ENCODE data around the gene ELF3.
"Not testable (repeated sequence)": the region's sequence is repeated elsewhere in the genome, so short reads cannot be mapped to it uniquely, and the experiment has no call there.

ELF3 gene

GRCh38 chr1:202010180-202011015, at the start of gene ELF3:
TSS of gene ELF3 (plus strand) at chr1:202010587. CDS start at chr1:202011137, 550 bp downstream.
- Histone ChIP-seq H3K27me3 (ENCODE audit: control insufficient read depth, insufficient read depth, low read length) (no peaks in the 10 kb centered on the region), H3K4me3 (ENCODE audit: low read length) (peak within 1 kb of the TSS; percentile 32; the same call in 1 of the 2 replicates), H3K36me3 (ENCODE audit: control insufficient read depth, insufficient read depth, low read length) (peaks cover 4% of the 10 kb centered on the region; the same call in 1 of the 2 replicates), H3K9me3 (ENCODE audit: control insufficient read depth, insufficient read depth, low read length) (no peaks in the 10 kb centered on the region), H3K27ac (ENCODE audit: low read length) (no peak within 1 kb of the TSS), H3K4me1 (ENCODE audit: control insufficient read depth, insufficient read depth, low read length) (peaks cover 10% of the 10 kb centered on the region; the same call in 1 of the 2 replicates)
- WGBS (ENCODE audit: insufficient coverage, insufficient read length) = no CpG with 5 or more reads among the region's 24 CpGs
- DNase-seq (ENCODE audit: low read depth, low spot score) = peak; percentile 93

GRCh38 chr1:201962382-201962781, 48.0 kb upstream of the ELF3 start:
- not testable (repeated sequence) for H3K27me3 ChIP-seq (ENCODE audit: control insufficient read depth, insufficient read depth, low read length); H3K4me1 ChIP-seq (ENCODE audit: control insufficient read depth, insufficient read depth, low read length); H3K27ac ChIP-seq (ENCODE audit: low read length); DNase-seq (ENCODE audit: low read depth, low spot score); H3K9me3 ChIP-seq (ENCODE audit: control insufficient read depth, insufficient read depth, low read length); H3K4me3 ChIP-seq (ENCODE audit: low read length)
- peaks cover 19% of the 10 kb centered on the region for H3K36me3 ChIP-seq (ENCODE audit: control insufficient read depth, insufficient read depth, low read length)
- whole genome bisulfite sequencing (ENCODE audit: insufficient coverage, insufficient read length) = no CpG with 5 or more reads among the region's 10 CpGs

- no peak for DNase-seq (ENCODE audit: low read depth, low spot score)
- H3K36me3 ChIP-seq (ENCODE audit: control insufficient read depth, insufficient read depth, low read length) = peaks cover 15% of the 10 kb centered on the region
- H3K9me3 ChIP-seq (ENCODE audit: control insufficient read depth, insufficient read depth, low read length) = no peaks in the 10 kb centered on the region
- H3K27me3 ChIP-seq (ENCODE audit: control insufficient read depth, insufficient read depth, low read length) = no peaks in the 10 kb centered on the region
- WGBS (ENCODE audit: insufficient coverage, insufficient read length) = no CpG with 5 or more reads among the region's 1 CpG
- H3K4me3 ChIP-seq (ENCODE audit: low read length) = no peak overlapping the region
- H3K4me1 ChIP-seq (ENCODE audit: control insufficient read depth, insufficient read depth, low read length) = no peaks in the 10 kb centered on the region
- no peak overlapping the region for H3K27ac ChIP-seq (ENCODE audit: low read length)
Observed at GRCh38 chr1:201964261-201964660, 46.1 kb upstream of the ELF3 start.

GRCh38 chr1:201966171-201966570, 44.2 kb upstream of the ELF3 start:
- Histone ChIP-seq H3K27ac (ENCODE audit: low read length) (no peak overlapping the region), H3K4me3 (ENCODE audit: low read length) (no peak overlapping the region), H3K36me3 (ENCODE audit: control insufficient read depth, insufficient read depth, low read length) (peaks cover 15% of the 10 kb centered on the region), H3K27me3 (ENCODE audit: control insufficient read depth, insufficient read depth, low read length) (no peaks in the 10 kb centered on the region), H3K4me1 (ENCODE audit: control insufficient read depth, insufficient read depth, low read length) (no peaks in the 10 kb centered on the region), H3K9me3 (ENCODE audit: control insufficient read depth, insufficient read depth, low read length) (no peaks in the 10 kb centered on the region)
- no peak for DNase-seq (ENCODE audit: low read depth, low spot score)
- no CpG with 5 or more reads among the region's 5 CpGs for WGBS (ENCODE audit: insufficient coverage, insufficient read length)

GRCh38 chr1:201968202-201968925, 42.0 kb upstream of the ELF3 start:
- no CpG with 5 or more reads among the region's 16 CpGs for WGBS (ENCODE audit: insufficient coverage, insufficient read length)
- Histone ChIP-seq H3K4me1 (ENCODE audit: control insufficient read depth, insufficient read depth, low read length) (no peaks in the 10 kb centered on the region), H3K27ac (ENCODE audit: low read length) (no peak overlapping the region)

GRCh38 chr1:201970334-201971159, 39.8 kb upstream of the ELF3 start:
- H3K27ac ChIP-seq (ENCODE audit: low read length) = no peak overlapping the region
- DNase-seq (ENCODE audit: low read depth, low spot score) = no peak
- H3K36me3 ChIP-seq (ENCODE audit: control insufficient read depth, insufficient read depth, low read length) = peaks cover 10% of the 10 kb centered on the region
- H3K4me3 ChIP-seq (ENCODE audit: low read length) = no peak overlapping the region
- H3K27me3 ChIP-seq (ENCODE audit: control insufficient read depth, insufficient read depth, low read length) = no peaks in the 10 kb centered on the region
- no peaks in the 10 kb centered on the region for H3K4me1 ChIP-seq (ENCODE audit: control insufficient read depth, insufficient read depth, low read length)
- no peaks in the 10 kb centered on the region for H3K9me3 ChIP-seq (ENCODE audit: control insufficient read depth, insufficient read depth, low read length)
- no CpG with 5 or more reads among the region's 9 CpGs for WGBS (ENCODE audit: insufficient coverage, insufficient read length)

More at GRCh38 chr1:201968202-201968925, 42.0 kb upstream of the ELF3 start:
- H3K4me3 ChIP-seq (ENCODE audit: low read length) = no peak overlapping the region
- DNase-seq (ENCODE audit: low read depth, low spot score) = no peak
- H3K36me3 ChIP-seq (ENCODE audit: control insufficient read depth, insufficient read depth, low read length) = peaks cover 12% of the 10 kb centered on the region
- no peaks in the 10 kb centered on the region for H3K27me3 ChIP-seq (ENCODE audit: control insufficient read depth, insufficient read depth, low read length)
- H3K9me3 ChIP-seq (ENCODE audit: control insufficient read depth, insufficient read depth, low read length) = no peaks in the 10 kb centered on the region

- WGBS (ENCODE audit: insufficient coverage, insufficient read length) = no CpG with 5 or more reads among the region's 31 CpGs
- Histone ChIP-seq H3K27me3 (ENCODE audit: control insufficient read depth, insufficient read depth, low read length) (no peaks in the 10 kb centered on the region), H3K4me1 (ENCODE audit: control insufficient read depth, insufficient read depth, low read length) (no peaks in the 10 kb centered on the region), H3K9me3 (ENCODE audit: control insufficient read depth, insufficient read depth, low read length) (no peaks in the 10 kb centered on the region), H3K27ac (ENCODE audit: low read length) (no peak overlapping the region), H3K36me3 (ENCODE audit: control insufficient read depth, insufficient read depth, low read length) (no peaks in the 10 kb centered on the region), H3K4me3 (ENCODE audit: low read length) (peak overlapping the region; percentile 74; the same call in 1 of the 2 replicates)
- DNase-seq (ENCODE audit: low read depth, low spot score) = no peak
Observed at GRCh38 chr1:201982082-201982622, 28.2 kb upstream of the ELF3 start.

GRCh38 chr1:201982623-201983379, 27.6 kb upstream of the ELF3 start, which contains the start of gene RNPEP:
TSS of gene RNPEP (plus strand) at chr1:201982648. CDS start at chr1:201982667, 19 bp downstream.
- DNase-seq (ENCODE audit: low read depth, low spot score) = peak; percentile 43
- H3K27me3 ChIP-seq (ENCODE audit: control insufficient read depth, insufficient read depth, low read length) = no peaks in the 10 kb centered on the region
- no CpG with 5 or more reads among the region's 80 CpGs for WGBS (ENCODE audit: insufficient coverage, insufficient read length)
- H3K27ac ChIP-seq (ENCODE audit: low read length) = no peak within 1 kb of the TSS
- H3K9me3 ChIP-seq (ENCODE audit: control insufficient read depth, insufficient read depth, low read length) = no peaks in the 10 kb centered on the region
- H3K36me3 ChIP-seq (ENCODE audit: control insufficient read depth, insufficient read depth, low read length) = no peaks in the 10 kb centered on the region
- H3K4me1 ChIP-seq (ENCODE audit: control insufficient read depth, insufficient read depth, low read length) = no peaks in the 10 kb centered on the region
- peak within 1 kb of the TSS; percentile 74 for H3K4me3 ChIP-seq (ENCODE audit: low read length)

- no peaks in the 10 kb centered on the region for H3K9me3 ChIP-seq (ENCODE audit: control insufficient read depth, insufficient read depth, low read length)
- no peaks in the 10 kb centered on the region for H3K4me1 ChIP-seq (ENCODE audit: control insufficient read depth, insufficient read depth, low read length)
- H3K27me3 ChIP-seq (ENCODE audit: control insufficient read depth, insufficient read depth, low read length) = no peaks in the 10 kb centered on the region
- H3K27ac ChIP-seq (ENCODE audit: low read length) = no peak overlapping the region
- no peak for DNase-seq (ENCODE audit: low read depth, low spot score)
- no CpG with 5 or more reads among the region's 11 CpGs for WGBS (ENCODE audit: insufficient coverage, insufficient read length)
- H3K4me3 ChIP-seq (ENCODE audit: low read length) = peak overlapping the region; percentile 74
- H3K36me3 ChIP-seq (ENCODE audit: control insufficient read depth, insufficient read depth, low read length) = no peaks in the 10 kb centered on the region
Observed at GRCh38 chr1:201983380-201983805, 27.0 kb upstream of the ELF3 start.
